DND-41 (cell line): ENCODE results near the gene BRINP1.

ENCODE experiments used
- CTCF ChIP-seq: IDR thresholded peaks from 2 replicates; pipeline ENCODE4 v1.5.1; 2012; ENCODE audit warnings: borderline replicate concordance, low read length, moderate library complexity, mild to moderate bottlenecking; ENCODE audit not compliant: poor library complexity, severe bottlenecking; ENCODE audit errors: extremely low read depth
- EZH2 ChIP-seq: IDR thresholded peaks from 3 replicates; pipeline ENCODE4 v1.6.1; 2012; ENCODE audit warnings: borderline replicate concordance, low read depth, mild to moderate bottlenecking, moderate library complexity, low read length, inconsistent platforms; ENCODE audit not compliant: severe bottlenecking

GRCh38 chr9:119273325-119273904 is 95.8 kb downstream of the BRINP1 start:
- TF ChIP-seq CTCF (no peak), EZH2 (no peak)
